CD8-positive, alpha-beta memory T cell (primary cell): ENCODE measurements around the gene MGLL. TPM values are rescaled to one million over a fixed set of nuclear protein-coding genes. Genes with fewer than 3 reads are reported as not detected.

Source experiments
- CTCF ChIA-PET: fragments of 350-600 bp; sonication (Branson Sonifier 250); formaldehyde crosslinking; loops from one replicate; lab custom pipeline; 2021; ENCODE audit warnings: antibody characterized with exemption; lab: Charles Lee
- POLR2A ChIA-PET: fragments of 350-600 bp; sonication (Branson Sonifier 250); formaldehyde crosslinking; loops from one replicate; lab custom pipeline; 2021; ENCODE audit warnings: antibody characterized with exemption; lab: Charles Lee
- DNase-seq, 5 donors: peaks; one replicate each; pipeline versions ENCODE4 v3.0.0 to v3.0.0-alpha.2; 2020 to 2022; ENCODE audit warnings: mixed read lengths in 1 of 5
- H3K27ac ChIP-seq: one replicate; pipeline ENCODE4 v1.7.0; 2013; ENCODE audit warnings: low read depth, mild to moderate bottlenecking, low read length, moderate library complexity
- H3K27me3 ChIP-seq: 2 replicates; pipeline ENCODE4 v1.7.0; 2013; ENCODE audit warnings: low read length, mild to moderate bottlenecking; ENCODE audit not compliant: insufficient read depth, poor library complexity, severe bottlenecking
- H3K36me3 ChIP-seq: 2 replicates; pipeline ENCODE4 v1.7.0; 2013; ENCODE audit warnings: mild to moderate bottlenecking, low read length, moderate library complexity; ENCODE audit not compliant: insufficient read depth
- H3K4me1 ChIP-seq: 2 replicates; pipeline ENCODE4 v1.7.0; 2013; ENCODE audit warnings: mild to moderate bottlenecking, low read length, moderate library complexity; ENCODE audit not compliant: insufficient read depth
- H3K4me3 ChIP-seq: 2 replicates; pipeline ENCODE4 v1.7.0; 2013; ENCODE audit warnings: mild to moderate bottlenecking, low read length
- H3K9me3 ChIP-seq: 2 replicates; pipeline ENCODE4 v1.7.0; 2013; ENCODE audit warnings: mild to moderate bottlenecking, low read length
- H3K27ac Mint-ChIP-seq, 8 donors: one replicate each; pipeline ENCODE4 v1.8.0; 2020 to 2021; ENCODE audit warnings: mixed read lengths in 8 of 8, mild to moderate bottlenecking in 6 of 8, inconsistent platforms in 3 of 8, moderate library complexity in 3 of 8
- H3K27me3 Mint-ChIP-seq, 2 donors: one replicate each; pipeline ENCODE4 v1.8.0; 2020 to 2021; ENCODE audit warnings: mixed read lengths in 2 of 2, mild to moderate bottlenecking in 1 of 2, moderate library complexity in 1 of 2
- H3K36me3 Mint-ChIP-seq, 3 donors: one replicate each; pipeline ENCODE4 v1.8.0; 2020 to 2021; ENCODE audit warnings: mixed read lengths in 3 of 3, inconsistent platforms in 1 of 3, mild to moderate bottlenecking in 1 of 3
- H3K4me1 Mint-ChIP-seq, 3 donors: one replicate each; pipeline ENCODE4 v1.8.0; 2020 to 2021; ENCODE audit warnings: mixed read lengths in 3 of 3, inconsistent platforms in 1 of 3, mild to moderate bottlenecking in 1 of 3
- H3K4me3 Mint-ChIP-seq, 7 donors: one replicate each; pipeline ENCODE4 v1.8.0; 2020 to 2021; ENCODE audit warnings: mixed read lengths in 7 of 7, mild to moderate bottlenecking in 6 of 7, moderate library complexity in 4 of 7, inconsistent platforms in 2 of 7
- H3K9me3 Mint-ChIP-seq, 5 donors: one replicate each; pipeline ENCODE4 v1.8.0; 2020 to 2022; ENCODE audit warnings: mixed read lengths in 5 of 5, mild to moderate bottlenecking in 3 of 5, moderate library complexity in 2 of 5, inconsistent platforms in 1 of 5
- polyA plus RNA-seq: library from polyadenylated mRNA; unstranded; fragments of 300-500 nt; fragmentation: Illumina TruSeq; gene quantifications from one replicate; pipeline ENCODE4 v1.2.3, GENCODE V29; 2021
- total RNA-seq, 2 experiments: library from RNA; stranded (reverse); gene quantifications; one replicate each; pipeline ENCODE4 v1.2.3, GENCODE V29; 2021

The MGLL gene
- total and polyA plus RNA-seq, 3 experiments from 2014 or later = 3.0 to 5.9 (median 5.3) TPM

GRCh38 chr3:127742580-127742979 lies 79.7 kb downstream of the MGLL start:
- no peaks in the 10 kb centered on the region for H3K36me3 ChIP-seq
- no peaks in the 10 kb centered on the region for H3K9me3 Mint-ChIP-seq
- CTCF ChIA-PET = no interaction called here
- H3K4me1 Mint-ChIP-seq = no peaks in the 10 kb centered on the region
- H3K27me3 Mint-ChIP-seq = no peaks in the 10 kb centered on the region
- H3K27me3 ChIP-seq = no peaks in the 10 kb centered on the region
- H3K27ac ChIP-seq = no peak overlapping the region
- H3K4me3 Mint-ChIP-seq = no peak overlapping the region
- no peak for DNase-seq
- no peak overlapping the region for H3K27ac Mint-ChIP-seq
- H3K36me3 Mint-ChIP-seq = no peaks in the 10 kb centered on the region
- no peak overlapping the region for H3K4me3 ChIP-seq
- H3K9me3 ChIP-seq = no peaks in the 10 kb centered on the region
- H3K4me1 ChIP-seq = no peaks in the 10 kb centered on the region
- POLR2A ChIA-PET = no interaction called here

- ChIA-PET POLR2A (no interaction called here), CTCF (no interaction called here)
- Histone ChIP-seq H3K4me3 (no peak overlapping the region), H3K9me3 (no peaks in the 10 kb centered on the region), H3K36me3 (no peaks in the 10 kb centered on the region), H3K4me1 (no peaks in the 10 kb centered on the region), H3K27me3 (no peaks in the 10 kb centered on the region), H3K27ac (no peak overlapping the region)
- H3K36me3 Mint-ChIP-seq = no peaks in the 10 kb centered on the region
- no peak for DNase-seq
- H3K27ac Mint-ChIP-seq = no peak overlapping the region
- H3K4me3 Mint-ChIP-seq = no peak overlapping the region
- H3K27me3 Mint-ChIP-seq = no peaks in the 10 kb centered on the region
- H3K4me1 Mint-ChIP-seq = no peaks in the 10 kb centered on the region
- H3K9me3 Mint-ChIP-seq = no peaks in the 10 kb centered on the region
Measured at GRCh38 chr3:127741690-127742089, 80.6 kb downstream of the MGLL start.

- Histone ChIP-seq H3K9me3 (no peaks in the 10 kb centered on the region), H3K36me3 (no peaks in the 10 kb centered on the region), H3K27ac (no peak overlapping the region), H3K27me3 (no peaks in the 10 kb centered on the region), H3K4me3 (no peak overlapping the region), H3K4me1 (no peaks in the 10 kb centered on the region)
- no peaks in the 10 kb centered on the region for H3K4me1 Mint-ChIP-seq
- POLR2A ChIA-PET = no interaction called here
- H3K9me3 Mint-ChIP-seq = no peaks in the 10 kb centered on the region
- no peak for DNase-seq
- H3K36me3 Mint-ChIP-seq = no peaks in the 10 kb centered on the region
- H3K27ac Mint-ChIP-seq = no peak overlapping the region
- CTCF ChIA-PET = no interaction called here
- no peaks in the 10 kb centered on the region for H3K27me3 Mint-ChIP-seq
- no peak overlapping the region for H3K4me3 Mint-ChIP-seq
Measured at GRCh38 chr3:127741246-127741645, 81.1 kb downstream of the MGLL start.

- H3K9me3 Mint-ChIP-seq = no peaks in the 10 kb centered on the region
- H3K4me3 ChIP-seq = no peak overlapping the region
- CTCF ChIA-PET = no interaction called here
- H3K27me3 ChIP-seq = no peaks in the 10 kb centered on the region
- POLR2A ChIA-PET = no interaction called here
- no peak for DNase-seq
- H3K36me3 Mint-ChIP-seq = no peaks in the 10 kb centered on the region
- H3K4me1 Mint-ChIP-seq = no peaks in the 10 kb centered on the region
- no peak overlapping the region for H3K4me3 Mint-ChIP-seq
- H3K4me1 ChIP-seq = no peaks in the 10 kb centered on the region
- H3K27ac Mint-ChIP-seq = no peak overlapping the region
- no peaks in the 10 kb centered on the region for H3K36me3 ChIP-seq
- H3K27ac ChIP-seq = no peak overlapping the region
- H3K27me3 Mint-ChIP-seq = peaks cover 0 to 4% of the 10 kb centered on the region in 2 donors
- H3K9me3 ChIP-seq = no peaks in the 10 kb centered on the region
Measured at GRCh38 chr3:127740136-127740915, 82.0 kb downstream of the MGLL start.

GRCh38 chr3:127739347-127740135 lies 82.8 kb downstream of the MGLL start:
- Mint-ChIP-seq H3K4me3 (no peak overlapping the region), H3K27me3 (peaks cover 0 to 4% of the 10 kb centered on the region in 2 donors), H3K36me3 (no peaks in the 10 kb centered on the region), H3K4me1 (no peaks in the 10 kb centered on the region), H3K9me3 (no peaks in the 10 kb centered on the region), H3K27ac (peak overlapping the region in 1 of 8 donors; percentile 29)
- no peaks in the 10 kb centered on the region for H3K36me3 ChIP-seq
- H3K4me3 ChIP-seq = no peak overlapping the region
- H3K27ac ChIP-seq = no peak overlapping the region
- H3K27me3 ChIP-seq = no peaks in the 10 kb centered on the region
- DNase-seq = no peak
- no peaks in the 10 kb centered on the region for H3K9me3 ChIP-seq
- CTCF ChIA-PET = no interaction called here
- POLR2A ChIA-PET = no interaction called here
- H3K4me1 ChIP-seq = no peaks in the 10 kb centered on the region

- DNase-seq = no peak
- Histone ChIP-seq H3K4me1 (no peaks in the 10 kb centered on the region), H3K27ac (no peak overlapping the region), H3K9me3 (no peaks in the 10 kb centered on the region), H3K36me3 (no peaks in the 10 kb centered on the region), H3K4me3 (no peak overlapping the region), H3K27me3 (no peaks in the 10 kb centered on the region)
- Mint-ChIP-seq H3K4me1 (no peaks in the 10 kb centered on the region), H3K9me3 (no peaks in the 10 kb centered on the region), H3K27ac (no peak overlapping the region), H3K4me3 (no peak overlapping the region), H3K36me3 (no peaks in the 10 kb centered on the region), H3K27me3 (peaks cover 5 to 8% of the 10 kb centered on the region in 2 donors)
- POLR2A ChIA-PET = no interaction called here
- CTCF ChIA-PET = no interaction called here
Measured at GRCh38 chr3:127738192-127738840, 84.0 kb downstream of the MGLL start.

GRCh38 chr3:127736801-127737539 lies 85.3 kb downstream of the MGLL start:
- Mint-ChIP-seq H3K27ac (no peak overlapping the region), H3K27me3 (peaks cover 6 to 9% of the 10 kb centered on the region in 2 donors), H3K4me1 (no peaks in the 10 kb centered on the region), H3K9me3 (no peaks in the 10 kb centered on the region), H3K4me3 (no peak overlapping the region), H3K36me3 (no peaks in the 10 kb centered on the region)
- no peak for DNase-seq
- no peaks in the 10 kb centered on the region for H3K4me1 ChIP-seq
- POLR2A ChIA-PET = no interaction called here
- no peak overlapping the region for H3K4me3 ChIP-seq
- CTCF ChIA-PET = interaction anchor here (1.0 kb wide), 1 partner anchor 17 kb away, joined by 3 read pairs; no protein-coding TSS in a partner anchor
- no peaks in the 10 kb centered on the region for H3K9me3 ChIP-seq
- H3K36me3 ChIP-seq = no peaks in the 10 kb centered on the region
- no peak overlapping the region for H3K27ac ChIP-seq
- no peaks in the 10 kb centered on the region for H3K27me3 ChIP-seq
